Stimulated activated CD4-positive, alpha-beta T cell treated with anti-CD3 and anti-CD28 coated beads, Interleukin-12 subunit alpha, Interleukin-12 subunit beta, amount 100 ng/mL, for 24 hours (primary cell): Measurements from ENCODE around the gene APOL5.
"Not testable (repeated sequence)": the region's sequence is repeated elsewhere in the genome, so short reads cannot be mapped to it uniquely, and the experiment has no call there.

Experiments used
- DNase-seq, 2 experiments: peaks; one replicate each; pipeline ENCODE4 v3.0.0-alpha.2; 2020; ENCODE audit warnings: low read depth in 2 of 2

The APOL5 gene

GRCh38 chr22:35711336-35711735 lies 6.3 kb upstream of the APOL5 start:
- no peak for DNase-seq

GRCh38 chr22:35712672-35713071 lies 5.0 kb upstream of the APOL5 start:
- DNase-seq = no peak

- DNase-seq = no peak
These were observed 1.7 kb downstream of the APOL5 start for GRCh38 chr22:35719212-35719875.

GRCh38 chr22:35721960-35722359 lies 4.3 kb downstream of the APOL5 start:
- no peak for DNase-seq

- DNase-seq = no peak
These were observed 7.8 kb downstream of the APOL5 start for GRCh38 chr22:35725521-35725920.

GRCh38 chr22:35726398-35726797 lies 8.7 kb downstream of the APOL5 start:
- no peak for DNase-seq

GRCh38 chr22:35726933-35727332 lies 9.3 kb downstream of the APOL5 start:
- DNase-seq = no peak

GRCh38 chr22:35727436-35727835 lies 9.8 kb downstream of the APOL5 start:
- DNase-seq = no peak

- DNase-seq = no peak
These were observed 11.1 kb downstream of the APOL5 start for GRCh38 chr22:35728639-35729308.

- no peak for DNase-seq
These were observed 11.6 kb downstream of the APOL5 start for GRCh38 chr22:35729309-35729698.

- no peak for DNase-seq
These were observed 13.6 kb downstream of the APOL5 start for GRCh38 chr22:35731321-35731720.

GRCh38 chr22:35732116-35732515 lies 14.4 kb downstream of the APOL5 start:
- no peak for DNase-seq

- no peak for DNase-seq
These were observed 15.4 kb downstream of the APOL5 start for GRCh38 chr22:35733036-35733435.

GRCh38 chr22:35733791-35734516 lies 16.3 kb downstream of the APOL5 start:
- DNase-seq = no peak

- DNase-seq = no peak
These were observed 16.8 kb downstream of the APOL5 start for GRCh38 chr22:35734517-35734827.

GRCh38 chr22:35735542-35735941 lies 17.9 kb downstream of the APOL5 start:
- no peak for DNase-seq

GRCh38 chr22:35736166-35736565 lies 18.5 kb downstream of the APOL5 start:
- DNase-seq = no peak

GRCh38 chr22:35736701-35737100 lies 19.0 kb downstream of the APOL5 start:
- no peak for DNase-seq

- DNase-seq = not testable (repeated sequence)
These were observed 20.2 kb downstream of the APOL5 start for GRCh38 chr22:35737886-35738285.

GRCh38 chr22:35739076-35739930 lies 21.6 kb downstream of the APOL5 start:
- DNase-seq = no peak

- no peak for DNase-seq
These were observed 22.3 kb downstream of the APOL5 start for GRCh38 chr22:35739931-35740380.

GRCh38 chr22:35740616-35741015 lies 22.9 kb downstream of the APOL5 start:
- no peak for DNase-seq
